CD14-positive monocyte (primary cell): ENCODE results near the gene MSX1. TPM values are rescaled to one million over a fixed set of nuclear protein-coding genes. Genes with fewer than 3 reads are reported as not detected.

Experiments used
- DNase-seq, 3 donors: peaks; one replicate each; pipeline ENCODE4 v3.0.0-alpha.2; 2011 to 2022
- H2AFZ ChIP-seq: 2 replicates; pipeline ENCODE4 v1.6.0; 2012; ENCODE audit warnings: mild to moderate bottlenecking, low read depth, low read length, inconsistent platforms; ENCODE audit not compliant: insufficient read depth, poor library complexity, severe bottlenecking
- H3K27ac ChIP-seq, 2 donors: 1 replicate in 1 of 2; 2 replicates in 1 of 2; pipeline ENCODE4 v1.5.1; 2012 to 2013; ENCODE audit warnings: low read length in 2 of 2, control low read depth in 1 of 2, inconsistent platforms in 1 of 2, low read depth in 1 of 2, mild to moderate bottlenecking in 1 of 2
- H3K27me3 ChIP-seq, 2 donors: one replicate each; pipeline versions ENCODE4 v1.6.0 to v1.6.1; 2011 to 2013; ENCODE audit warnings: low read length in 2 of 2; ENCODE audit not compliant: control insufficient read depth in 2 of 2, insufficient read depth in 2 of 2
- H3K36me3 ChIP-seq, 2 donors: replicated peaks in 1 of 2; 1 replicate in 1 of 2; 2 replicates in 1 of 2; pipeline versions ENCODE4 v1.5.1 to v1.6.1; 2012 to 2013; ENCODE audit warnings: low read length in 2 of 2, control low read depth in 1 of 2, inconsistent platforms in 1 of 2, mild to moderate bottlenecking in 1 of 2; ENCODE audit not compliant: insufficient read depth in 2 of 2, control insufficient read depth in 1 of 2
- H3K4me1 ChIP-seq, 2 donors: 1 replicate in 1 of 2; 2 replicates in 1 of 2; pipeline versions ENCODE4 v1.5.1 to v1.6.1; 2012 to 2013; ENCODE audit warnings: low read length in 2 of 2, control low read depth in 1 of 2, inconsistent platforms in 1 of 2, mild to moderate bottlenecking in 1 of 2, moderate library complexity in 1 of 2; ENCODE audit not compliant: insufficient read depth in 2 of 2, control insufficient read depth in 1 of 2
- H3K4me2 ChIP-seq: replicated peaks from 2 replicates; pipeline ENCODE3; 2012; ENCODE audit warnings: low read length, moderate library complexity, mild to moderate bottlenecking; ENCODE audit not compliant: poor library complexity, severe bottlenecking; ENCODE audit errors: extremely low read depth
- H3K4me3 ChIP-seq, 3 experiments: fragments of 200-600 bp in 1 of 3; sonication (generic) in 1 of 3; replicated peaks in 1 of 3; 1 replicate in 2 of 3; 2 replicates in 1 of 3; pipeline ENCODE4 v1.5.1; 2011 to 2013; ENCODE audit warnings: low read length in 3 of 3, mild to moderate bottlenecking in 3 of 3, control low read depth in 2 of 3, low read depth in 2 of 3, inconsistent platforms in 1 of 3, moderate library complexity in 1 of 3
- H3K79me2 ChIP-seq: 2 replicates; pipeline ENCODE4 v1.6.0; 2012; ENCODE audit warnings: mild to moderate bottlenecking, control low read depth, inconsistent platforms, low read length, moderate library complexity; ENCODE audit not compliant: insufficient read depth
- H3K9ac ChIP-seq: 2 replicates; pipeline ENCODE4 v1.6.0; 2017; ENCODE audit warnings: low read length, mild to moderate bottlenecking; ENCODE audit not compliant: insufficient read depth, poor library complexity, severe bottlenecking
- H3K9me3 ChIP-seq, 2 donors: replicated peaks in 1 of 2; 1 replicate in 1 of 2; 2 replicates in 1 of 2; pipeline versions ENCODE4 v1.5.1 to v1.6.1; 2012 to 2013; ENCODE audit warnings: low read length in 2 of 2, control low read depth in 1 of 2; ENCODE audit not compliant: control insufficient read depth in 1 of 2, insufficient read depth in 1 of 2
- H4K20me1 ChIP-seq: 2 replicates; pipeline ENCODE4 v1.6.0; 2012; ENCODE audit warnings: mild to moderate bottlenecking, low read length, control low read depth, moderate library complexity; ENCODE audit not compliant: insufficient read depth
- H3K27ac Mint-ChIP-seq, 7 donors: one replicate each; pipeline ENCODE4 v1.8.0; 2020; ENCODE audit warnings: mild to moderate bottlenecking in 7 of 7, mixed read lengths in 7 of 7, moderate library complexity in 6 of 7, inconsistent platforms in 2 of 7
- H3K27me3 Mint-ChIP-seq, 3 donors: one replicate each; pipeline ENCODE4 v1.8.0; 2021 to 2022; ENCODE audit warnings: low read depth in 3 of 3, mild to moderate bottlenecking in 3 of 3, mixed read lengths in 3 of 3, moderate library complexity in 3 of 3, inconsistent platforms in 1 of 3
- H3K36me3 Mint-ChIP-seq, 2 donors: one replicate each; pipeline ENCODE4 v1.8.0; 2020; ENCODE audit warnings: mixed read lengths in 2 of 2, inconsistent platforms in 1 of 2, mild to moderate bottlenecking in 1 of 2
- H3K4me1 Mint-ChIP-seq: one replicate; pipeline ENCODE4 v1.8.0; 2020; ENCODE audit warnings: mild to moderate bottlenecking, mixed read lengths
- H3K4me3 Mint-ChIP-seq, 2 donors: one replicate each; pipeline ENCODE4 v1.8.0; 2020; ENCODE audit warnings: mild to moderate bottlenecking in 2 of 2, mixed read lengths in 2 of 2, moderate library complexity in 1 of 2
- H3K9me3 Mint-ChIP-seq, 7 donors: one replicate each; pipeline ENCODE4 v1.8.0; 2020 to 2022; ENCODE audit warnings: mixed read lengths in 7 of 7, mild to moderate bottlenecking in 6 of 7, moderate library complexity in 6 of 7, inconsistent platforms in 2 of 7
- WGBS: methylation state at CpG from one replicate; pipeline ENCODE4 v1.1.5; 2013; ENCODE audit warnings: missing lambda C conversion rate; ENCODE audit not compliant: insufficient coverage; 5-methylcytosine and 5-hydroxymethylcytosine counted together
- intact Hi-C, 2 donors: fragments of 100-400 bp; cut with micrococcal nuclease; formaldehyde crosslinking; loops; one replicate each; pipeline versions ENCODE4 v1.15.0 to v1.15.1; 2023
- polyA plus RNA-seq, 3 donors: library from polyadenylated mRNA; depleted of rRNA in 1 of 3; unstranded in 2 of 3; stranded (reverse) in 1 of 3; fragments of 300-500 nt in 2 of 3; fragments of >200 nt in 1 of 3; fragmentation: Illumina TruSeq in 2 of 3; gene quantifications; 1 replicate in 2 of 3; 2 replicates in 1 of 3; pipeline ENCODE4 v1.2.3, GENCODE V29; 2012 to 2021
- TF ChIP-seq, protein P1 (sequence below): fragments of 200-600 bp; IDR thresholded peaks from one replicate; pipeline ENCODE4 v1.8.0; 2022; ENCODE audit warnings: antibody characterized with exemption, mild to moderate bottlenecking

Gene MSX1
- polyA plus RNA-seq, 3 donors = not detected

DNA sequence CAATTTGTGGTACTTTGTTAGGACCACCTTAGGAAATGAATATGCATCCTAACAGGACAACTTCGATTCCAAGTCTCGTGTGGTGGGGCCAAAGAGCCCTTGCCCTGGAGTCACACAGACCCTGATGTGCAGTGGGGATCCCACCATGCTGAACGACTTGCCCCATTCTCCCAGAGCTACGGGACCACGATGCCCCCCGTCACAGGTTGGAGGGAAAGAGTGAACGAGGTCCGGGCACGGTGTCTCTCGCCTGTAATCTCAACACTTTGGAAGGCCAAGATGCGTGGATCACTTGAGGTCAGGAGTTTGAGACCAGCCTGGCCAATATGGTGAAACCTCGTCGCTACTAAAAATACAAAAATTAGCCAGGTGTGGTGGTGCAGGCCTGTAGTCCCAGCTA, 14.4 kb upstream of the MSX1 start:
- H3K9me3 ChIP-seq = no peaks in the 10 kb centered on the region
- 89% methylated on average over 11 of the region's 13 CpGs for WGBS
- Mint-ChIP-seq H3K4me3 (no peak overlapping the region), H3K27me3 (peaks cover 10 to 23% (median 11%) of the 10 kb centered on the region in 3 donors), H3K27ac (no peak overlapping the region), H3K9me3 (no peaks in the 10 kb centered on the region), H3K4me1 (no peaks in the 10 kb centered on the region), H3K36me3 (no peaks in the 10 kb centered on the region)
- no peaks in the 10 kb centered on the region for H3K4me1 ChIP-seq
- TF ChIP-seq, protein P1, sequence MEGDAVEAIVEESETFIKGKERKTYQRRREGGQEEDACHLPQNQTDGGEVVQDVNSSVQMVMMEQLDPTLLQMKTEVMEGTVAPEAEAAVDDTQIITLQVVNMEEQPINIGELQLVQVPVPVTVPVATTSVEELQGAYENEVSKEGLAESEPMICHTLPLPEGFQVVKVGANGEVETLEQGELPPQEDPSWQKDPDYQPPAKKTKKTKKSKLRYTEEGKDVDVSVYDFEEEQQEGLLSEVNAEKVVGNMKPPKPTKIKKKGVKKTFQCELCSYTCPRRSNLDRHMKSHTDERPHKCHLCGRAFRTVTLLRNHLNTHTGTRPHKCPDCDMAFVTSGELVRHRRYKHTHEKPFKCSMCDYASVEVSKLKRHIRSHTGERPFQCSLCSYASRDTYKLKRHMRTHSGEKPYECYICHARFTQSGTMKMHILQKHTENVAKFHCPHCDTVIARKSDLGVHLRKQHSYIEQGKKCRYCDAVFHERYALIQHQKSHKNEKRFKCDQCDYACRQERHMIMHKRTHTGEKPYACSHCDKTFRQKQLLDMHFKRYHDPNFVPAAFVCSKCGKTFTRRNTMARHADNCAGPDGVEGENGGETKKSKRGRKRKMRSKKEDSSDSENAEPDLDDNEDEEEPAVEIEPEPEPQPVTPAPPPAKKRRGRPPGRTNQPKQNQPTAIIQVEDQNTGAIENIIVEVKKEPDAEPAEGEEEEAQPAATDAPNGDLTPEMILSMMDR = no peak
- no peak overlapping the region for H2AFZ ChIP-seq
- H3K4me3 ChIP-seq = no peak overlapping the region
- intact Hi-C loops = no loop called here
- H3K27me3 ChIP-seq = peaks cover 0 to under 1% of the 10 kb centered on the region in 2 donors
- H3K79me2 ChIP-seq = no peaks in the 10 kb centered on the region
- H3K9ac ChIP-seq = no peak overlapping the region
- no peaks in the 10 kb centered on the region for H4K20me1 ChIP-seq
- no peak overlapping the region for H3K4me2 ChIP-seq
- no peak for DNase-seq
- no peaks in the 10 kb centered on the region for H3K36me3 ChIP-seq
- H3K27ac ChIP-seq = no peak overlapping the region

DNA sequence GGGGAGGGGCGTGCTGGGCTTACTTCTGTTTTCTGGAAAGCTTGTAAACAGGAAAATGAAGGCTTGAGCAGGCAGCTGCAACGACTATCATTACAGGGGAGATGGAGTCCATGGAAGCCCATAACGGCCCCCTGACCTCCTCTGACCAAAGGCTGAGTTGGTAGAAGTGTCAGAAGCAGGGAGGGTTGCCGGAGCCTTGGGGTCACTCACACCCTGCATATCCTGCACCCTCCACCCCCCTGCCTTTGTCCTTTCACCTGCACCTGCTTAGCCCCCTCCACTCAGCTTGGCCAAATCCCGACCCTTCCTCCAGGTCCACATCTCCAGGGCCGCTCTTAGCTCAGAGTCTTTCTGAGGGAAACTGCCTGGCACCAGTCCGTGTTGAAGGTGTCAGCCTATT, 12.5 kb upstream of the MSX1 start:
- Histone ChIP-seq H3K9ac (no peak overlapping the region), H3K9me3 (peaks cover 0 to 2% of the 10 kb centered on the region in 2 donors), H3K4me1 (no peaks in the 10 kb centered on the region), H4K20me1 (no peaks in the 10 kb centered on the region), H3K36me3 (no peaks in the 10 kb centered on the region), H3K4me3 (no peak overlapping the region), H3K79me2 (no peaks in the 10 kb centered on the region), H2AFZ (no peak overlapping the region), H3K4me2 (no peak overlapping the region), H3K27me3 (peaks cover 4 to 18% of the 10 kb centered on the region in 2 donors), H3K27ac (no peak overlapping the region)
- no peak overlapping the region for H3K4me3 Mint-ChIP-seq
- no peaks in the 10 kb centered on the region for H3K9me3 Mint-ChIP-seq
- H3K36me3 Mint-ChIP-seq = no peaks in the 10 kb centered on the region
- 69% methylated on average over 5 of the region's 7 CpGs for WGBS
- TF ChIP-seq, protein P1 = no peak
- H3K27me3 Mint-ChIP-seq = peaks cover 21 to 39% (median 23%) of the 10 kb centered on the region in 3 donors
- intact Hi-C loops = no loop called here
- DNase-seq = no peak
- no peak overlapping the region for H3K27ac Mint-ChIP-seq
- no peaks in the 10 kb centered on the region for H3K4me1 Mint-ChIP-seq
